PC-9 (cell line): Measurements from ENCODE around the gene PCMTD2. TPM values are rescaled to one million over a fixed set of nuclear protein-coding genes. Genes with fewer than 3 reads are reported as not detected.
A peak's percentile ranks its signal among the peaks of the same experiment; 100 is the strongest.

Experiments
- BruUV-seq: library from RNA; stranded (reverse); fragments of 400-500 nt; replicated peaks from 2 replicates; lab custom pipeline; 2021; lab: Mats Ljungman, UMichigan
- CTCF ChIA-PET: fragments of 300-600 bp; sonication (Branson Sonifier 250); formaldehyde crosslinking; loops from one replicate; lab custom pipeline; 2022; ENCODE audit warnings: antibody characterized with exemption; lab: Charles Lee
- POLR2A ChIA-PET: fragments of 300-600 bp; sonication (Branson Sonifier 250); formaldehyde crosslinking; loops from one replicate; lab custom pipeline; 2022; ENCODE audit warnings: antibody characterized with exemption; ENCODE audit not compliant: unreplicated experiment; lab: Charles Lee
- DNase-seq, 2 experiments: peaks; one replicate each; pipeline versions ENCODE4 v3.0.0 to v3.0.0-alpha.2; 2015 to 2022; ENCODE audit warnings: mixed read lengths in 1 of 2
- H2AFZ ChIP-seq: fragments of 200-600 bp; sonication (generic); 2 replicates; pipeline ENCODE4 v1.8.1; 2017; ENCODE audit warnings: antibody characterized with exemption
- H3F3A ChIP-seq: fragments of 200-600 bp; sonication (generic); 2 replicates; pipeline ENCODE4 v1.8.1; 2017; ENCODE audit warnings: antibody characterized with exemption, mild to moderate bottlenecking, low read depth; ENCODE audit not compliant: insufficient read depth
- H3K27ac ChIP-seq: fragments of 200-600 bp; sonication (generic); 2 replicates; pipeline ENCODE4 v1.6.1; 2016; ENCODE audit warnings: mixed run types
- H3K27me3 ChIP-seq: fragments of 200-600 bp; sonication (generic); 2 replicates; pipeline ENCODE4 v1.6.1; 2016; ENCODE audit warnings: low read depth, mixed run types; ENCODE audit not compliant: insufficient read depth
- H3K36me3 ChIP-seq: fragments of 200-600 bp; sonication (generic); 2 replicates; pipeline ENCODE4 v1.6.1; 2016; ENCODE audit warnings: low read depth, mixed run types
- H3K4me1 ChIP-seq: fragments of 200-600 bp; sonication (generic); replicated peaks from 2 replicates; pipeline ENCODE4 v1.6.1; 2016; ENCODE audit warnings: mixed run types; ENCODE audit not compliant: insufficient read depth
- H3K4me2 ChIP-seq: fragments of 200-600 bp; sonication (generic); 2 replicates; pipeline ENCODE4 v1.6.1; 2017; ENCODE audit warnings: mixed run types
- H3K4me3 ChIP-seq: fragments of 200-600 bp; sonication (generic); 2 replicates; pipeline ENCODE4 v1.6.1; 2016; ENCODE audit warnings: mixed run types
- H3K79me2 ChIP-seq: fragments of 200-600 bp; sonication (generic); 2 replicates; pipeline ENCODE4 v1.6.1; 2017; ENCODE audit warnings: low read depth, mixed run types
- H3K9me2 ChIP-seq: fragments of 200-600 bp; sonication (generic); 2 replicates; pipeline ENCODE4 v1.8.1; 2017; ENCODE audit warnings: mild to moderate bottlenecking; ENCODE audit not compliant: insufficient read depth
- H3K9me3 ChIP-seq: fragments of 200-600 bp; sonication (generic); 2 replicates; pipeline ENCODE4 v1.8.1; 2016; ENCODE audit warnings: low read depth; ENCODE audit not compliant: insufficient read depth
- H4K20me1 ChIP-seq: fragments of 200-600 bp; sonication (generic); 2 replicates; pipeline ENCODE4 v1.8.1; 2017; ENCODE audit not compliant: insufficient read depth
- CTCF ChIP-seq: fragments of 200-600 bp; sonication (generic); conservative IDR thresholded peaks from 2 replicates; pipeline ENCODE4 v1.6.1; 2017; ENCODE audit warnings: mixed run types, antibody characterized with exemption, mild to moderate bottlenecking, moderate library complexity
- EZH2 ChIP-seq: fragments of 200-600 bp; sonication (generic); IDR thresholded peaks from 2 replicates; pipeline ENCODE4 v1.8.0; 2017; ENCODE audit warnings: antibody characterized with exemption, low read depth
- intact Hi-C: fragments of 100-400 bp; cut with micrococcal nuclease; formaldehyde crosslinking; loops from one replicate; pipeline ENCODE4 v1.10.0; 2022; ENCODE audit not compliant: unreplicated experiment
- total RNA-seq: library from RNA; stranded (reverse); gene quantifications from 2 replicates; pipeline ENCODE4 v1.2.3, GENCODE V29; 2021

Gene PCMTD2
- total RNA-seq, 1 experiment from 2014 or later: 86.5 TPM

- TF ChIP-seq CTCF (no peak), EZH2 (no peak)
- no peak overlapping the region for H3K4me2 ChIP-seq
- H3K9me3 ChIP-seq: no peaks in the 10 kb centered on the region
- no peak overlapping the region for H3K4me3 ChIP-seq
- H3K27me3 ChIP-seq: no peaks in the 10 kb centered on the region
- CTCF ChIA-PET: no interaction called here
- intact Hi-C loops: no loop called here
- H3K9me2 ChIP-seq: no peaks in the 10 kb centered on the region
- H4K20me1 ChIP-seq: 0 out of 2 replicates have a peak, but pooled peaks cover 10% of the 10 kb centered on the region
- H2AFZ ChIP-seq: no peak overlapping the region
- POLR2A ChIA-PET: no interaction called here
- H3K79me2 ChIP-seq: no peaks in the 10 kb centered on the region
- no peak overlapping the region for H3K27ac ChIP-seq
- peak in 1 of 2 experiments; percentile 16 for DNase-seq
- no peaks in the 10 kb centered on the region for H3F3A ChIP-seq
- no peaks in the 10 kb centered on the region for H3K4me1 ChIP-seq
- no TSS peak for BruUV-seq
- H3K36me3 ChIP-seq: no peaks in the 10 kb centered on the region
Measured at GRCh38 chr20:64266988-64267387, 11.4 kb downstream of the PCMTD2 start.

- H3K9me3 ChIP-seq: no peaks in the 10 kb centered on the region
- no peak for TF ChIP-seq CTCF
- TF ChIP-seq EZH2: no peak
- CTCF ChIA-PET: no interaction called here
- H3K79me2 ChIP-seq: no peaks in the 10 kb centered on the region
- no peak overlapping the region for H2AFZ ChIP-seq
- no peaks in the 10 kb centered on the region for H3K27me3 ChIP-seq
- no peak overlapping the region for H3K27ac ChIP-seq
- H3K36me3 ChIP-seq: no peaks in the 10 kb centered on the region
- intact Hi-C loops: no loop called here
- H3K4me3 ChIP-seq: no peak overlapping the region
- no peaks in the 10 kb centered on the region for H3K9me2 ChIP-seq
- POLR2A ChIA-PET: no interaction called here
- BruUV-seq: no TSS peak
- DNase-seq: peak in 1 of 2 experiments; percentile 5
- 0 out of 2 replicates have a peak, but pooled peaks cover 13% of the 10 kb centered on the region for H4K20me1 ChIP-seq
- no peaks in the 10 kb centered on the region for H3F3A ChIP-seq
- H3K4me1 ChIP-seq: no peaks in the 10 kb centered on the region
- H3K4me2 ChIP-seq: no peak overlapping the region
Measured at GRCh38 chr20:64268174-64268573, 12.6 kb downstream of the PCMTD2 start.

- Histone ChIP-seq H3K9me3 (no peaks in the 10 kb centered on the region), H3F3A (no peaks in the 10 kb centered on the region; the same call in 1 of the 2 replicates), H3K9me2 (no peaks in the 10 kb centered on the region), H3K79me2 (no peaks in the 10 kb centered on the region), H2AFZ (no peak overlapping the region), H4K20me1 (peaks cover 14% of the 10 kb centered on the region; the same call in 1 of the 2 replicates), H3K36me3 (0 out of 2 replicates have a peak, but pooled peaks cover 4% of the 10 kb centered on the region), H3K4me2 (no peak overlapping the region), H3K4me1 (no peaks in the 10 kb centered on the region), H3K27me3 (no peaks in the 10 kb centered on the region), H3K27ac (no peak overlapping the region), H3K4me3 (no peak overlapping the region)
- DNase-seq: peak in 1 of 2 experiments; percentile 22
- ChIA-PET POLR2A (no interaction called here), CTCF (no interaction called here)
- intact Hi-C loops: no loop called here
- TF ChIP-seq CTCF (no peak), EZH2 (no peak)
- no TSS peak for BruUV-seq
Measured at GRCh38 chr20:64269604-64270411, 14.3 kb downstream of the PCMTD2 start.
